T1000 (cell line): Measurements from ENCODE around the gene CFAP65.

Experiments
- DNase-seq: peaks from one replicate; lab custom pipeline; 2025; ENCODE audit warnings: mixed read lengths; lab: John Stamatoyannopoulos, UW

The CFAP65 gene

DNA sequence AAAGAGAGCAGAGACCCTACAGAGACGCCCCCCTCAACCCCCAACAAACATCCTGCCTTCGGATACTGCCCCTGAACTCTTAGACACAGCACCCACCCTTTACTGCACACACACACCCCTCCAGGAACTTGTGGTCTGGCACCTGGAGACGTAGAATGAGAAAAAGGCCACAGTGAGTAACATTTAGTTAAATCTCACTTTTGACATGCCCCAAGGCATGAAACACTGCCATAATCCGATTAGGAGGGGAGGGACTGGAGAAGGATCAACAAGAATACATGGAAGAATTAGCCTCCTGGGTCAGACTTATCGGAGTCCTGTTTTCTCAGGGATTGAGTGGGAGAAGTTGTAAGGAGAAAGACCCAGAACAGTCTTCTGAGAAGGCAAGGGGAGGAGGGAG lies 77.7 kb downstream of the CFAP65 start:
- DNase-seq = no peak

DNA sequence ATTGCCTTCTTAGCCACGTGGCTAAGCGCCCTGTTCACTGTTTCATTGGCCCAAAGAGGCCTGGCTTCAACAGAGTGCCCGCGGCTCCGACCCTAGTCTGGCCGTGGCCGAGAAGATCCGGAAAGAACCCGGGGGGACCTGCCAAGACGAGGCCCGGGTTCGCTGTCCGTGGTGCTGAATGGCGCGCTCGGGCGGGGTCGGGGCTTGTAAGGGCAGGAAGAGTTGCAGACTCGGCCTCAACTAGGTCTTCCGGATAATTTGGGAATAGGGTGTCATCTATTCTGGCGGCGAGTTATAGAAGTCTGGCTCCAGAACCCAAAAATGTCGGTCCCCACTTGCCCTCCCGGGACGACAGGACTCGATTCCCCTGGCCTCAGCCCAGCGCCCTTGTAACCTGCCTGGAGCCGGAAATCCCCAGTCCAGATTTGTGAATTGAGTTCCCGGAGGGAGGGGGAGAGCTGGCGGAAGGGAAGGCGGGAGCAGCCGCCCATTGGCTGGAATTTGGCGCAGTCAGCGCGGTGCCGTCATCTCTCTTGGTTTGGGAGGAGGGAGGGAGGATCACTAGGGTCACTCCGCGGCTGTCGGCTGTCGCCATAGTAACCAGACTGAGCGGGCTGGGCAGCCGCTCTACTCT lies 78.3 kb downstream of the CFAP65 start:
- DNase-seq = peak; percentile 24

DNA sequence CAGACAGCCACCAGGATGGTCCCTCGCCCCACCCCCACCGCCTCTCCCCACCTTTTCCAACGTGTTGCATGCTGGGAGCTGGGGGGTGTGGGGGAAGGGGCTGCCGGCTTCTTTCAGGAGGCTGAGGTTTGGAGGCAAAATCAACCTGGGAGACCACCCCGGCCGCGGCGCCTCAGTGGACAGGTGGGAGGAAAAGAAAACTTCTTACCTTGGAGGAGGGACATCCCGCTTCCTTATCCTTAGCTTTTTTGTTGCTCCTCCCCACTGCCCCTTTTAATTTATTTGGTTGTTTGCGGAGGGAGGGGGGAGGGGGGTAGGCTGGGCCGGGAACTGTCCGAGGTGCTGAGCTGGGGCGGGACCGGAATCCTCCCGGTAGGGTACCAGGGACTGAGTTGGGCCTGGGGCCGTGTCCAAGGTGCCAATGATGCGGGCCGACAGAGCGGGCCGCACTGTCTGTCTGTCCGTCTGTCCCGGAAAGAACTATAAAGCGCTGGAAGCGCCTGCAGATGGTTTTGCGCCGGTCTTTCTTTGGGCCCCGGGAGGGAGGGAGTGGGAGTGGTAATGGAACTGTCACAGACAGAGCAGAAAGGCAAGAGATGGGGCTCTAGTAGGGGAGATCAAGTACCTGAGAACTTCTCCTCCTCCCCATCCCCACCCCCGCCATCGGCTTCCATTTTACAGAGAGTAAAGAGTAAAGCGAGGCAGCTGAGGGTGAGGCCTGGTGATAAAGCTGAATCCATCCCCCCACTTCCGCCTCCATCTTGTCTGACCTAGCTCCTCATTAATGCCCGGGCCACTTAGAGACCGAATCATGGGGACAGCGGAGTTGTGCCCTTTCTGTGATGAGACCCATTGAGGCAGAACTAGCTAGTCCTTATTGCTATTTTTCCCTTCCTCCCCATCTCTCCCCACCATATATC lies 79.4 kb downstream of the CFAP65 start:
- no peak for DNase-seq

DNA sequence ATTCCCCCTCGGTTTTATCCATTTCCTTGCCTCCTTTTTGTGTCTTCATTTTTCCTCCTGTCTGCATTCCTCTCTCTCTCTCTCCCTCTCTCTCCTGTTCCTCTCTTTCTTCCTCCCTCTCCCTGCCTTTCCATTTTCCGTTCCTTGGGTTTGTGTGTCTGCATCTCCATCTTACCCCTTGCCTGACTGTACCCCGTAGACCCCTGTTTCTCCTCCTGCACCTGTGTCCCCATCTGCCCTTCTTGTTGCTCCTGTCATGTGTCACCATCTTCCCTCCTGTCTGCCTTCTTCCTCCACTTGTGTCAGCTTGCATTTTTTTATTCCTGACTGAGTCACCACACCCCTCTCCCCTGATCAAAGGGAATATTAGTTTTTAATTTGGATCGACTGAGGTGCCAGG lies 80.1 kb downstream of the CFAP65 start:
- DNase-seq = no peak

DNA sequence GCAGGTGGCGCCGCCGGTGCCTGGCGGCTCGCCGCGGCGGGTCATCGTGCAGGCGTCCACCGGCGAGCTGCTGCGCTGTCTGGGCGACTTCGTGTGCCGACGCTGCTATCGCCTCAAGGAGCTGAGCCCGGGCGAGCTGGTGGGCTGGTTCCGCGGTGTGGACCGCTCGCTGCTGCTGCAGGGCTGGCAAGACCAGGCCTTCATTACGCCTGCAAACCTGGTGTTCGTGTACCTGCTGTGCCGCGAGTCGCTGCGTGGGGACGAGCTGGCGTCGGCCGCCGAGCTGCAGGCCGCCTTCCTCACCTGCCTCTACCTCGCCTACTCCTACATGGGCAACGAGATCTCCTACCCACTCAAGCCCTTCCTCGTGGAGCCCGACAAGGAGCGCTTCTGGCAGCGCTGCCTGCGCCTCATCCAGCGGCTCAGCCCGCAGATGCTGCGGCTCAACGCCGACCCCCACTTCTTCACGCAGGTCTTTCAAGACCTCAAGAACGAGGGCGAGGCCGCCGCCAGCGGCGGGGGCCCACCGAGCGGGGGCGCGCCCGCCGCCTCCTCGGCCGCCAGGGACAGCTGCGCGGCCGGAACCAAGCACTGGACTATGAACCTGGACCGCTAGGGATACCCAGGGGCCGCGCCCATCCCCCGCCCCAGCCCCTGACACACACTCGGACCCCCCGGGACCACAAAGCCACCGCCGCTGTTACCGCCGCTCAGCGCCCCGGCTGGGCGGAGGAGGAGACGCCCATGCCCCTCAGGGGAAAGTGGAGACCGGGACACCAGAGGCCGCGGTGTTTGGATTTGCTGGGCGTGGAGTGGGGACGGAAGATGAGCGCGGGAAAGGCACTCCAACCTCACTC lies 80.8 kb downstream of the CFAP65 start:
- DNase-seq = no peak

DNA sequence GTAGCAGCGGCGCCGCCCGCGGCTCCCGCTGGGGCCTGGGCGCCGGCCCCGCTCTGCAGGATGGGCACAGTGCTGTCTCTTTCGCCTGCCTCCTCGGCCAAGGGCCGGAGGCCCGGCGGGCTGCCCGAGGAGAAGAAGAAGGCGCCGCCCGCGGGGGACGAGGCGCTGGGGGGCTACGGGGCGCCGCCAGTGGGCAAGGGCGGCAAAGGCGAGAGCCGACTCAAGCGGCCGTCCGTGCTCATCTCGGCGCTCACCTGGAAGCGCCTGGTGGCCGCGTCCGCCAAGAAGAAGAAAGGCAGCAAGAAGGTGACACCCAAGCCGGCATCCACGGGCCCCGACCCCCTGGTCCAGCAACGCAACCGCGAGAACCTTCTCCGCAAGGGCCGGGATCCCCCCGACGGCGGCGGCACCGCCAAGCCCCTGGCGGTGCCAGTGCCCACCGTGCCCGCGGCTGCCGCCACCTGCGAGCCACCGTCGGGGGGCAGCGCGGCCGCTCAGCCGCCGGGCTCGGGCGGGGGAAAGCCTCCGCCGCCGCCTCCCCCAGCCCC lies 81.5 kb downstream of the CFAP65 start:
- no peak for DNase-seq

DNA sequence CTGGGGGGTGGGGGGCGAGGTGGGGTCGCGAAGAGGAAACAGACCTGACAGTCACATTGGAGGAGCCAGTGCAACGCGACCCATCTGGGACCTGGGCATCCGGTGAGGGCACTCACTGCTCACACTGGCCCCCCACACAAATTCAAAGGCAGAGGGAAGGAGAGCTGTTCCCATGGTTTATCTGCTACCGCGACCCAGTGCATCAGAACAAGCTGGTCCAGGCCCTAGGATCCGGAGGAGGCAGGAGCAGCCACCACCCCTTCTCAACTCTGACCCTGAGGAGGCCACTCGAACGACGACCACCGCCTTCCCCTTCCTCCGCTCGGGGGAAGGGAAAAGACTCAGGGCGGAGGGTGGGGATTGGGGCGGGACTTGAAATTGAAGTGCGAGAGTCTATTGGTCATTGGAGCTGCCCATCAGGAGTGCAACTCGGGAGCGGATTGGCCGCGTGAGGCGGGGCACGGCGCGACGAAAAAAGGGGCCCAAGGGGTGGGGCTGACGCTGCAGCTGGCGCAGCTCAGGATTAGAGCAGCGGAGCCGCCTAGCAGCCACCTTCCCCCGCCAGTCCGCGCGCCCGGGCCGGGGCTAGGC lies 82.1 kb downstream of the CFAP65 start, which contains the start of gene CDK5R2:
CDK5R2 (plus strand) TSS at position 526 of the 591 bp plus-strand sequence. CDS start 155 bp downstream, outside the sequence.
- no peak for DNase-seq

DNA sequence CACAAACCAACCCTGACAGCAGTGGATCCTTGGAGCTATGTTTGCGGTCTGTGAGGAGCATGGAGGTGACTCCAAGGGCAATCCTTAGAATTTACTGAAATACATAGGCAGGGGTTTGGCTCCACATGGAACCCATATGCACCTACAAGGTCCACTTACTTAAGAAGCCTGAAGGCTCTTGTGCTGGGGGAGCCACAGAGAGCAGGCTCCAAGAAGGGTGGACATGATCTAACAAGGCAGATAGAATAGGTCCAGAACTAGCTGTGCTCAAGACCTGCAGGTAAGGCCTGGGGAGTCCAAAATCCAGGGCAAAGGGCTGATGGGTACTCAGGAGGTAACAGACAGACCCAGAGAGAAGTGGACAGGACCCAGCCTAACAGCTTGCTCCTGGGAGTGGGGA lies 83.0 kb downstream of the CFAP65 start:
- no peak for DNase-seq

DNA sequence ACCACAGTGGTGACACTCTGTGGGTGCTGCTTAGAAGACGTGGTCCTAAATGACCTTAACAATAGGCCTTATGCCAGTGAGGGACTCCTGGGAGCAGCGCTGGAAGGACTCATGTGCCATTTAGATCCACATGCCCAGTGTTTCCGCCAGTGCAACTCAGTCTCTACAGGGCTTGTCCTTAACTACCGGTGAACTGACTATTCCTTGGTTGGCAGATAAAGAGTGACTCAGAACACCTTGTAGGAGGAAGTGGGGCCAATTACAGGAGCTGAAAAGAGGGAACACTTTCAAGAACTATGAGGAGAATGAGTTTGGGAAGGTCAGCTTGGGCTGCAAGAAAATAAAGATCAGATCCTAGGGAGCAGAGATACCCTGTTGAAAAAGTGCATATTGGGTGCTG lies 83.6 kb downstream of the CFAP65 start:
- DNase-seq = no peak

DNA sequence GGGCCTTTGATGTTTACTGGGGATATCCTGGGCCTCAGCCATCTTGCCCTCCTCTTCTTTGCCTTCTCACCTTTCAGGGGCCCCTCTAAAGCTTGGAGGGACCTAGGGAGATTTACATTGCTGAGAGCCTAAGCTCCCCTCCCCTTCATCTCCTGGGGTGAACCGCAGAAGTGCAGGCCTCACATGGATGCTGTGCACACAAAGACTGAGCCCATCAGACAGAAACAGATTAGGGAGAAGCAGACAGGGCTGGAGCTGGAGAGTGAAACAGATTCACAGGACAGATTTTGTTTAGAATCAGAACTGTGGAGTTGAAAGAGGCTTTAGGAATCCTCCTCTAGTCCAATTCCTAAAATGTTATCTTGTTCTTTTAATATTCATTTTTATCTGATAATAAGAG lies 85.3 kb downstream of the CFAP65 start:
- no peak for DNase-seq

DNA sequence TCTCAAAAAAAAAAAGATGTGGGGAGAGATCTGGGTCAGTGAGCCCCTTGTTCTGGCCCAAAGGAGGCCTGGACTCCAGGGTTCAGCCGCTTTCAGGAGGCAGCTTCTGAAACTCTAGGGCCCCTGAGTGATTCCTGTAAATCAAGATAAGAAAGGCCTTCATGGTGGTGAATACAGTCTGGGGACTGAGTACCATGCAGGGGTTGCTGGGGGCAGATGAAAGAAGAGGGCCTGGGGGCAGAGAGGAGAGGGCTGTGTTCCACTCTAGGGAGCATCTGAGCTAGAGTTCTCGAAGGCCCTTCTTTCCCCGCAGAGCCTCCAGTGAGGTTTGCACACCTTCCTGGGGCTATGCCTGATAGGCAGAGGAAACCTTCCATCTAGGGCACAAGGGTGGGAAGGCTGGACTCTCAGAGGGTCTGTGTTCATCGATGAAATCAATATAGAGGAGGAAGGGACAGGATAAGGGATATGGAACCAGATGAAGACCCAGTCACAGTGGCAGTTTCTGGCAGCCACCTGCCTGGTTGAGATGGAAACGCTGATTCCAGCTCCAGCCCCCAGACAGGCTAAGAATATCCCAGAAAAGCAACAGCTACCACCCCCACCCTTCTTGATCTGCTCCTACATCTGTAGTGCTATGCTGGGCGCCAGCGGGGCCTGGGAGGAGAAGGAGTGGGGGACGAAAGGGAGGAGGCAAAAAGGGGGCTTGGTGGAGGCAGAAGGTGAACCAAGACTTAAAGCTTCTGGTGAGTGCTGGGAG lies 86.6 kb downstream of the CFAP65 start:
- DNase-seq = no peak

DNA sequence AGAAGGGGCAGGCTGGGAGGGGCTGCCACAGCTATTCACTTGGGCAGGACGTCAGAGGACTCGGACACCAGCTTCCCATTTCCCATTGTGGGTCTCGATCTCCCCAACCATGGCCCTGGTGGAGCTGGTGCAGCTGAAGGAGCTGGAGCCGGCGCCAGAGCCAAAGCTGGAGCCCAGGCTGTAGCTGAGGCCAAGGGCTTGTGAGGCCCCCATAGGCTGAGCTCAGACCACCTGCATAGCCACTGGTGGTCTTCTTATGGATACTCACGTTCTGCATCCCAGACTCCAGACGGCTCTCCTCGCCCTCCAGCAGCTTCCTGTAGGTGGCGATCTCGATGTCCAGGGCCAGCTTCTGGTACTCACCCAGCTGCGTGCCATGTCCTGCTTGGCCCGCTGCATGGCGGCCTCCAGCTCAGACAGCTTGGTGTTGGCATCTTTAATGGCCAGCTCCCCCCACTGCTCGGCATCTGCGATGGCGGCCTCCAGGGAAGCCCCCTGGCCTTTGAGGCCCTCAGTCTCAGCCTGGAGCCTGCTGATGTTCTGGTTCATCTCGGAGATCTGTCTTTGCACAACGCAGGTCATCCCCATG lies 87.9 kb downstream of the CFAP65 start:
- DNase-seq = no peak
